WTC11 (cell line): ENCODE results near the gene HIP1R.

Experiments used
- NR2C2 ChIP-seq: sonication (generic); formaldehyde crosslinking; IDR thresholded peaks from 2 replicates; pipeline ENCODE4 v1.8.0; 2022; ENCODE audit warnings: mild to moderate bottlenecking, missing genetic modification reagents
- TEAD4 ChIP-seq: sonication (generic); formaldehyde crosslinking; IDR thresholded peaks from 2 replicates; pipeline ENCODE4 v1.8.0; 2022; ENCODE audit warnings: mild to moderate bottlenecking, missing genetic modification reagents
- TF ChIP-seq, protein P1 (sequence below): fragments of 200-600 bp; IDR thresholded peaks from 2 replicates; pipeline ENCODE4 v1.8.0; 2022; ENCODE audit warnings: antibody characterized with exemption

DNA sequence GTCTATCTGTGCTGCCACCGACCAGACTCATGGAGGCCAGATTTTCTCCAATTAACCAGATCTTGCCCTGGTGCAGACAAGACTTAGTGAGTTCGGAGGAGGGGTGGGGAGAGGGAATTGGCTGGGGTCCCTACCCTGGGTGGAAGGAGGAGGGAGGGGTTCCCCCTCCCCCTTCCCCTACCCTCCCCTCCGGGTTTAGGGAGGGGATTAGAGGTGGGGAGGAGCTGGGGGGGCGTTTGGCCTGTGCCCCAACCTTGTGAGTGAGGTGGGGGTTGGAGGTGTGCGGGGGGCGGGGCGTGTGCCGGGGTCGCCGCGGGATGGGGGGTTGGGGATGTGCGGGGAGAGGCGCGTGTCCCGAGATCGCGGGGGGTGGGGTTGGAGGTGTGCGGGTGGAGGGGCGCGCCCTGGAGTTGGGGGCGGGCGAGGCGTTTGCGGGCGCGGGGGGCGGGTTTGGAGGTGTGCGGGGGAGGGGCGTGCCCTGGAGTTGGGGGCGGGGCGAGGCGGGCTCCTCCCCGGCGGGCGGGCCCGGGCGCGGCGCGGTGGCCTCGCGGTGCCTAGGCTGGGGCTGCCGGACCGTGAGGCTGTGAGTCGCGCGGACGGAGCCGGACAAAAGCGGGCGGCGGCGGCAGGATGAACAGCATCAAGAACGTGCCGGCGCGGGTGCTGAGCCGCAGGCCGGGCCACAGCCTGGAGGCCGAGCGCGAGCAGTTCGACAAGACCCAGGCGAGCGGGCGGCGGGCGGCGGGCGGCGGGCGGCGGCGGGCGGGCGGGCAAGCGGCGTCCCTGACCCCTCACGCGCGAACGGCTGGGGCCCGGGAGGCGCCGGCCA, at the start of gene HIP1R:
- TF ChIP-seq, protein P1, sequence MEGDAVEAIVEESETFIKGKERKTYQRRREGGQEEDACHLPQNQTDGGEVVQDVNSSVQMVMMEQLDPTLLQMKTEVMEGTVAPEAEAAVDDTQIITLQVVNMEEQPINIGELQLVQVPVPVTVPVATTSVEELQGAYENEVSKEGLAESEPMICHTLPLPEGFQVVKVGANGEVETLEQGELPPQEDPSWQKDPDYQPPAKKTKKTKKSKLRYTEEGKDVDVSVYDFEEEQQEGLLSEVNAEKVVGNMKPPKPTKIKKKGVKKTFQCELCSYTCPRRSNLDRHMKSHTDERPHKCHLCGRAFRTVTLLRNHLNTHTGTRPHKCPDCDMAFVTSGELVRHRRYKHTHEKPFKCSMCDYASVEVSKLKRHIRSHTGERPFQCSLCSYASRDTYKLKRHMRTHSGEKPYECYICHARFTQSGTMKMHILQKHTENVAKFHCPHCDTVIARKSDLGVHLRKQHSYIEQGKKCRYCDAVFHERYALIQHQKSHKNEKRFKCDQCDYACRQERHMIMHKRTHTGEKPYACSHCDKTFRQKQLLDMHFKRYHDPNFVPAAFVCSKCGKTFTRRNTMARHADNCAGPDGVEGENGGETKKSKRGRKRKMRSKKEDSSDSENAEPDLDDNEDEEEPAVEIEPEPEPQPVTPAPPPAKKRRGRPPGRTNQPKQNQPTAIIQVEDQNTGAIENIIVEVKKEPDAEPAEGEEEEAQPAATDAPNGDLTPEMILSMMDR = no peak
- TF ChIP-seq NR2C2 (CRISPR knock-in tag) (no peak), TEAD4 (no peak)
